GM18499 (cell line): ENCODE measurements around the gene ZNF397.
A peak's percentile ranks its signal among the peaks of the same experiment; 100 is the strongest.

Experiments
- ATAC-seq: cut with Tn5 transposase; IDR thresholded peaks from one replicate; pipeline ENCODE4 v1.9.1; 2021; ENCODE audit warnings: moderate number of reproducible peaks; ENCODE audit not compliant: insufficient read depth, unreplicated experiment

Gene ZNF397

DNA sequence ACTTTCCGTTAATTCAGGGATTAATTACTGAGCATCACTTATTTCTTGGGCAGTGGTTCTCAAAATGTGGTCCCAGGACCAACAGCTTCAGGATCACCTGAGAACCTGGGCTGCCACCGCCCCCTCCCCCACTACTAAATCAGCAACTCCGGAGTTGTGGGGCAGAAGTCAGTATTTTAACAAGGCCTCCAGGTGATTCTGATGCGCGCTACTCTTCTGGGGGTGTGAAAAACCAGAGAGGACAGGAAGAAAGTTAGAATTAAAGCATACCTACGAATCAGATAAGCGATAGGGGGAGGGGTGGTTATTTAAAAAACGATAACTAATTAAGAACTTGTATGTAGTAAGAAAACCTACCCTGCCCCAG is 48.9 kb downstream of the ZNF397 start:
- no peak for ATAC-seq

DNA sequence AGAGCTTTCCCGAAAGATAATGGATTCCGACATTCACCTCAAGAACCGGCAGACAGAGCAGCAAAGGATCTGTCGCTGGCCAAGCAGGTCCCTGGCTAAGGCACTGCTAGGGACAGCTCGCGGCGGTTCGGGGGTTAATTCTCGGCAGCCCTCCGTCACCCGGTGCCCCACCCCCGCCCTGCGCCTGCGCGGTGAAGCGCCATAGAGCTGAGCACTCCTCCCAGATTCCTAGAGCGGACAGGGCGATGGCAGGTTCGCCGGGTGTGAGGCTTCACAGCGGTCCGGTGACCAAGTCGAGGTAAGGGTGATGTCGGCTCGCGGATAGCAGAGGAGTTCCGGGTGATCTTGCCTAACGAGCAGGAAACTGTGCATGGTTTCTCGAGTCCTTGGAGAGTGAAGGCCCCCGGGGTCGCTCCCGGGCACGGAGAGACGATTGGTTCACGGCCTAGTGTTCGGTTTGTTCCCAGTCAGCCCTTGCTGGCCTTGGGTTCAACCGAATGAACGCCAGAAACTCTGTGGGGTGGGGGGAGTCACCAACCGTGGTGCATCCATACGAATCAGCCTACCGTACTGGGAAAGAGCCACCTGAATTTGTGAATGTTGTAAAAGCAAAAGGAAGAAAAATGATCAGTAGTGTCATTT is 49.4 kb downstream of the ZNF397 start, which contains the start of gene ZSCAN30:
Gene ZSCAN30, minus strand, starts transcription at position 136 of the 642 bp plus-strand sequence. CDS start 25,877 bp downstream, outside the sequence.
- ATAC-seq: peak; percentile 87

DNA sequence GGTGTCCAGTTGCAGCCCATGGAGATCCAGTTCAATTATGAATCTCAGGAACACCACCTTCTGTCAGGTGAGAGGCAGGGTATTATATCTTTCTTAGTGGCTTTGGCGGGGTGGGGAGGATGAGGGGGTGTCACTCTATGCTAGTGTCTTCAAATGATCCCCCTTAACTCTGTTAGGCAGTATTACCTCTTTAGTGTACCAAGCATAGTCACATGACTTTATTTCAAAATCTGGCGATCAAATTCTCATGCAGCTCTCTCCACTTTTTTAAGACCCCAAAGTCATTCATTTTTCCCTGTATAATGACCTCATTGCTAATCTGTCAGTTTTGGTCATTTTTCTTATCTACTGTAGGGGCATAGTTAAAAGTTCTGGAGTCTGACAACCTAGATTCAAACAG is 50.3 kb downstream of the ZNF397 start:
- ATAC-seq: no peak

DNA sequence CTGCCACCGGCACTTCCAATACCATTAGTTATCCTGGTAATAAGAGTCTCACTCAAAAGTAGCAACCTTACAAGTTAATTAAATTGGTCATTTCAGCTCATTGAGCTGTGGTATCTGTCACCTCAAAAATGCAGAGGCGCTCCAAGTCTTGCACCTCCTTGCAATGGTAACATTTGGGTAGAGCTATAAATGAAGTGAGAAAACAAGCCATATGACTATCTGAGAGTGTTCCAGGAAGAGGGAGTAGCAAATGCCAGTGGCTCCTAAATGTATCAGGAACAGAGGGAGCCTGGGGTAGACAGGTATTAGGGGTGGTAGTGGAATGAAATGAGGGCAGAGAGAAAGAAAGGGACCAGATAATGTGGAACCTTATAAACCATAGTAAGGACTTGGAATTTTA is 55.2 kb downstream of the ZNF397 start:
- no peak for ATAC-seq

DNA sequence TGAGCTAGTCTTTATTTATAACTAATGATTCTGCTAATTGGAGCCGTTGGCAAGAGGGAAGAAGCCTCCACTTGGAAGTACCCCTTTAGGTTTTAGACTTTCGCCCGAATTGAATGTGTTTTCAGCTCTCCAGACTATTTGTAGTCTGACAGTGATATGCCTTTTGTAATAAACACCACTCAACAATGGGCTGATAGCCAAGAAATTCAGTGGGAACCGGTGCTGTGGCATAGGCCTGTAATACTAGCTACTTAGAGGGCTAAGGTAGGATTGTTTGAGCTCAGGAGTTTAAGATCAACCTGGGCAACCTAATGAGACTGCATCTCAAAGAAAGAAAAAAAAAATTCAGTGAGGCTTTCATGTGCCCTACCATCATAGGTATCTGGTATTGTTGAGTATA is 62.8 kb downstream of the ZNF397 start:
- no peak for ATAC-seq

DNA sequence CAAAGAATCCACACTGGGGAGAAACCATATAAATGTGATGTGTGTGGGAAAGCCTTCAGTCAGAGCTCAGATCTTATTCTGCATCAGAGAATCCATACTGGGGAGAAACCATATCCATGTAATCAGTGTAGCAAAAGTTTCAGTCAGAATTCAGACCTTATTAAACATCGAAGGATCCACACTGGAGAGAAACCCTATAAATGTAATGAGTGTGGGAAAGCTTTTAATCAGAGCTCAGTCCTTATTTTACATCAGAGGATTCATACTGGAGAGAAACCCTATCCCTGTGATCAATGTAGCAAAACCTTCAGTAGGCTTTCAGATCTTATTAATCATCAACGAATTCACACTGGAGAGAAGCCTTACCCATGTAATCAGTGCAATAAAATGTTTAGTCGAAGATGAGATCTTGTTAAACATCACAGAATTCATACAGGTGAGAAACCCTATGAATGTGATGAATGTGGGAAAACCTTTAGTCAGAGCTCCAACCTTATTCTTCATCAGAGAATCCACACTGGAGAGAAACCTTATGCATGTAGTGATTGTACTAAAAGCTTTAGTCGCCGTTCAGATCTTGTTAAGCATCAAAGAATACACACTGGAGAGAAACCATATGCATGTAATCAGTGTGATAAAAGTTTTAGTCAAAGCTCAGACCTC is 65.9 kb downstream of the ZNF397 start:
- no peak for ATAC-seq
